Upper lobe of left lung (tissue), 4 donors: ENCODE data around the gene UTS2B.

Experiments used
- POLR2A ChIP-seq, 4 donors: fragments of 450-650 bp; IDR thresholded peaks; one replicate each; pipeline ENCODE4 v1.5.1; 2016 to 2017; ENCODE audit warnings: antibody characterized with exemption in 4 of 4, mild to moderate bottlenecking in 2 of 4
- TF ChIP-seq, protein P1 (sequence below), 6 experiments: fragments of 450-650 bp in 4 of 6; fragments of 200-600 bp in 2 of 6; sonication (generic) in 2 of 6; IDR thresholded peaks; one replicate each; pipeline ENCODE4 v1.5.1; 2016 to 2019; ENCODE audit warnings: antibody characterized with exemption in 6 of 6

DNA sequence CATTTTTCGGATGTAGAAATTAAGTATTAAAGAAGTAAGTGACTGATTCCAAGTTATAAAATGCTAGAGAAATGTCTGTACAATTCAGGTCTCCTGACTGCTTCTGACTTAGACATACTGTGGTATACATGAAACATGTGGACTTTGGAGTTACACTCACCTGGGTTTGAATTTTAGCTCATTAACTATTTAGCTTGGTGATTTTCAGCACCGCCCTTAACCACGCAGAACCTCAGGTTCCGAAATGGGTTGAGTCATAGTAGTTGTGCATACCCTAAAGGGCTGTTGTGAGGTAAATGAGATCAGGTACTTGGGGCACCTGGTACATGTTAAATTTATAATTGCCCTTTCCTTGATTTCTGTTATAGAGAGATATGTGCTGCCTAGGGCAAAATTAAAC is 32.9 kb upstream of the UTS2B start:
- TF ChIP-seq, protein P1, sequence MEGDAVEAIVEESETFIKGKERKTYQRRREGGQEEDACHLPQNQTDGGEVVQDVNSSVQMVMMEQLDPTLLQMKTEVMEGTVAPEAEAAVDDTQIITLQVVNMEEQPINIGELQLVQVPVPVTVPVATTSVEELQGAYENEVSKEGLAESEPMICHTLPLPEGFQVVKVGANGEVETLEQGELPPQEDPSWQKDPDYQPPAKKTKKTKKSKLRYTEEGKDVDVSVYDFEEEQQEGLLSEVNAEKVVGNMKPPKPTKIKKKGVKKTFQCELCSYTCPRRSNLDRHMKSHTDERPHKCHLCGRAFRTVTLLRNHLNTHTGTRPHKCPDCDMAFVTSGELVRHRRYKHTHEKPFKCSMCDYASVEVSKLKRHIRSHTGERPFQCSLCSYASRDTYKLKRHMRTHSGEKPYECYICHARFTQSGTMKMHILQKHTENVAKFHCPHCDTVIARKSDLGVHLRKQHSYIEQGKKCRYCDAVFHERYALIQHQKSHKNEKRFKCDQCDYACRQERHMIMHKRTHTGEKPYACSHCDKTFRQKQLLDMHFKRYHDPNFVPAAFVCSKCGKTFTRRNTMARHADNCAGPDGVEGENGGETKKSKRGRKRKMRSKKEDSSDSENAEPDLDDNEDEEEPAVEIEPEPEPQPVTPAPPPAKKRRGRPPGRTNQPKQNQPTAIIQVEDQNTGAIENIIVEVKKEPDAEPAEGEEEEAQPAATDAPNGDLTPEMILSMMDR (IDR thresholded peaks at IDR 0.05): no peak
- no peak for TF ChIP-seq POLR2A (IDR thresholded peaks at IDR 0.05)
